PC-9 (cell line): Measurements from ENCODE around the gene INSYN2B.

ENCODE experiments used
- CTCF ChIP-seq: fragments of 200-600 bp; sonication (generic); conservative IDR thresholded peaks from 2 replicates; pipeline ENCODE4 v1.6.1; 2017; ENCODE audit warnings: mixed run types, antibody characterized with exemption, mild to moderate bottlenecking, moderate library complexity
- EZH2 ChIP-seq: fragments of 200-600 bp; sonication (generic); IDR thresholded peaks from 2 replicates; pipeline ENCODE4 v1.8.0; 2017; ENCODE audit warnings: antibody characterized with exemption, low read depth

- TF ChIP-seq CTCF (no peak), EZH2 (no peak)
These were observed 32.3 kb upstream of the INSYN2B start for GRCh38 chr5:170012622-170013021.
